ENCODE data around the gene COMP. TPM values are rescaled to one million over a fixed set of nuclear protein-coding genes. Genes with fewer than 3 reads are reported as not detected.

Gene COMP
- total RNA-seq: not detected in 2 replicates

GRCh38 chr19:18790566-18791314 is at the start of gene COMP:
Gene COMP (minus strand): TSS chr19:18791305. CDS start chr19:18791269, 36 bp downstream.

DNA sequence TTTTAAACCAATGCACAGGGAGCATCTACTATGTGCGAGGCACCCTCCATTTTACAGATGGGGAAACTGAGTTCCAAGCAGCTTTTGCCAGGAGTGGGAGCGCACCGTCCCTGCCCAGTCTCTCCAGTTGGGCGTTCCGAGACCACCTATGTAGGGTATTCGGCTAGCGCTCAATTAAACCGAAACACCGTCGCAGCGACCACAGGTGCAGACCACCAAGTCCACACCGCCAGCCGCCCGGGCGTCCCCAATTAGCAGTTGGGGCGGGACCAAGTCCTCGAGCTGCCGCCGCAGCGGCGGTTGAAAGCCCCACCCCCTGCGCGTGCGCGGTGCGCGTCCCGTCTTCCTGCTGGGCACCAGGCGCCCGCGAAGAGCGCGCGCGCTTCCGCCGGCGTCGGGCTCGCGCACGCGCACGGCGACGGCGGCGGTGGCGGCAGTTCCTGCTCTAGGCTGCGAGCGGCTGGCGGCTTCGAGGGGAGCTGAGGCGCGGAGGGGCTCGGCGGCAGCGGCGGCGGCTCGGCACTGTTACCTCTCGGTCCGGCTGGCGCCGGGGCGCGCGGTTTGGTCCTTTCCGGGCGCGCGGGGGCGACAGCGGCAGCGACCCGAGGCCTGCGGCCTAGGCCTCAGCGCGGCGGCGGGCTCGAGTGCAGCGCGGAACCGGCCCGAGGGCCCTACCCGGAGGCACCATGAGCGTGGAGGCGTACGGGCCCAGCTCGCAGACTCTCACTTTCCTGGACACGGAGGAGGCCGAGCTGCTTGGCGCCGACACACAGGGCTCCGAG is 40.6 kb upstream of the COMP start, which contains the start of gene UPF1:
TSS of gene UPF1 (plus strand) at position 436 of the 782 bp plus-strand sequence. CDS start at position 687, 251 bp downstream.

Other genes with a start within 250 kb of the COMP start
- 142 and 161 TPM in 2 replicates for gene FKBP8, start 247.7 kb downstream of the COMP start, total RNA-seq
- gene KXD1, start 233.4 kb downstream of the COMP start, total RNA-seq: 50.8 and 53.6 TPM in 2 replicates
- 765 and 812 TPM in 2 replicates for gene UBA52, start 219.4 kb downstream of the COMP start, total RNA-seq
- gene REX1BD, start 202.5 kb downstream of the COMP start, total RNA-seq: 65.0 and 66.7 TPM in 2 replicates
- gene CRLF1, start 184.5 kb downstream of the COMP start, total RNA-seq: under 0.01 and 0.31 TPM in 2 replicates
- gene TMEM59L, start 178.4 kb downstream of the COMP start, total RNA-seq: 0.38 TPM in 1 of 2 replicates, not detected in the other
- gene KLHL26, start 154.3 kb downstream of the COMP start, total RNA-seq: 1.5 and 9.9 TPM in 2 replicates
- gene CRTC1, start 107.6 kb downstream of the COMP start, total RNA-seq: 0.97 and 2.0 TPM in 2 replicates
- 42.3 and 120 TPM in 2 replicates for gene UPF1, start 40.7 kb upstream of the COMP start, total RNA-seq
- 1.3 and 5.7 TPM in 2 replicates for gene CERS1, start 104.9 kb upstream of the COMP start, total RNA-seq
- gene COPE, start 128.1 kb upstream of the COMP start, total RNA-seq: 155 and 192 TPM in 2 replicates
- 43.4 and 59.8 TPM in 2 replicates for gene DDX49, start 128.4 kb upstream of the COMP start, total RNA-seq
- 128 and 226 TPM in 2 replicates for gene HOMER3, start 149.9 kb upstream of the COMP start, total RNA-seq
- gene SUGP2, start 242.2 kb upstream of the COMP start, total RNA-seq: 11.8 and 31.0 TPM in 2 replicates
- gene ARMC6, start 242.3 kb upstream of the COMP start, total RNA-seq: 43.5 and 70.7 TPM in 2 replicates